DND-41 (cell line): ENCODE results near the gene PLAGL2.

ENCODE experiments used
- ATAC-seq: fragments of 200-7000 bp; cut with Tn5 transposase; 3 replicates; pipeline ENCODE4 v1.9.1; 2021; ENCODE audit warnings: low read depth; ENCODE audit not compliant: insufficient read depth
- DNase-seq: peaks from one replicate; pipeline ENCODE4 v3.0.0-alpha.2; 2020
- H2AFZ ChIP-seq: 2 replicates; pipeline ENCODE4 v1.6.0; 2012; ENCODE audit warnings: low read depth, low read length
- H3K27ac ChIP-seq: 2 replicates; pipeline ENCODE4 v1.5.1; 2012; ENCODE audit warnings: low read length, inconsistent platforms
- H3K27me3 ChIP-seq: fragments of 200-600 bp; sonication (generic); 2 replicates; pipeline ENCODE4 v1.6.0; 2012; ENCODE audit warnings: low read length, mild to moderate bottlenecking, inconsistent platforms; ENCODE audit not compliant: insufficient read depth, poor library complexity
- H3K36me3 ChIP-seq: 2 replicates; pipeline ENCODE4 v1.5.1; 2012; ENCODE audit warnings: low read length, inconsistent platforms; ENCODE audit not compliant: insufficient read depth
- H3K4me1 ChIP-seq: 2 replicates; pipeline ENCODE4 v1.5.1; 2012; ENCODE audit warnings: mild to moderate bottlenecking, low read length; ENCODE audit not compliant: insufficient read depth
- H3K4me2 ChIP-seq: 2 replicates; pipeline ENCODE4 v1.6.0; 2012; ENCODE audit warnings: mild to moderate bottlenecking, moderate library complexity, low read length, inconsistent platforms; ENCODE audit not compliant: insufficient read depth
- H3K4me3 ChIP-seq, 2 experiments: fragments of 200-600 bp in 1 of 2; shearing (Covaris generic) in 1 of 2; 2 replicates each; pipeline ENCODE4 v1.5.1; 2012 to 2016; ENCODE audit warnings: inconsistent platforms in 2 of 2, low read length in 2 of 2, mild to moderate bottlenecking in 2 of 2, low read depth in 1 of 2, moderate library complexity in 1 of 2
- H3K79me2 ChIP-seq: 2 replicates; pipeline ENCODE4 v1.6.0; 2012; ENCODE audit warnings: low read length, inconsistent platforms; ENCODE audit not compliant: insufficient read depth
- H3K9ac ChIP-seq: 2 replicates; pipeline ENCODE4 v1.6.0; 2012; ENCODE audit warnings: low read depth, mild to moderate bottlenecking, inconsistent platforms, low read length, moderate library complexity
- H3K9me3 ChIP-seq: 2 replicates; pipeline ENCODE4 v1.5.1; 2012; ENCODE audit warnings: low read length, moderate library complexity, mild to moderate bottlenecking, inconsistent platforms; ENCODE audit not compliant: insufficient read depth, severe bottlenecking
- H4K20me1 ChIP-seq: 2 replicates; pipeline ENCODE4 v1.6.0; 2012; ENCODE audit warnings: low read length; ENCODE audit not compliant: insufficient read depth
- CTCF ChIP-seq: IDR thresholded peaks from 2 replicates; pipeline ENCODE4 v1.5.1; 2012; ENCODE audit warnings: borderline replicate concordance, low read length, moderate library complexity, mild to moderate bottlenecking; ENCODE audit not compliant: poor library complexity, severe bottlenecking; ENCODE audit errors: extremely low read depth
- EZH2 ChIP-seq: IDR thresholded peaks from 3 replicates; pipeline ENCODE4 v1.6.1; 2012; ENCODE audit warnings: borderline replicate concordance, low read depth, mild to moderate bottlenecking, moderate library complexity, low read length, inconsistent platforms; ENCODE audit not compliant: severe bottlenecking

PLAGL2 gene

DNA sequence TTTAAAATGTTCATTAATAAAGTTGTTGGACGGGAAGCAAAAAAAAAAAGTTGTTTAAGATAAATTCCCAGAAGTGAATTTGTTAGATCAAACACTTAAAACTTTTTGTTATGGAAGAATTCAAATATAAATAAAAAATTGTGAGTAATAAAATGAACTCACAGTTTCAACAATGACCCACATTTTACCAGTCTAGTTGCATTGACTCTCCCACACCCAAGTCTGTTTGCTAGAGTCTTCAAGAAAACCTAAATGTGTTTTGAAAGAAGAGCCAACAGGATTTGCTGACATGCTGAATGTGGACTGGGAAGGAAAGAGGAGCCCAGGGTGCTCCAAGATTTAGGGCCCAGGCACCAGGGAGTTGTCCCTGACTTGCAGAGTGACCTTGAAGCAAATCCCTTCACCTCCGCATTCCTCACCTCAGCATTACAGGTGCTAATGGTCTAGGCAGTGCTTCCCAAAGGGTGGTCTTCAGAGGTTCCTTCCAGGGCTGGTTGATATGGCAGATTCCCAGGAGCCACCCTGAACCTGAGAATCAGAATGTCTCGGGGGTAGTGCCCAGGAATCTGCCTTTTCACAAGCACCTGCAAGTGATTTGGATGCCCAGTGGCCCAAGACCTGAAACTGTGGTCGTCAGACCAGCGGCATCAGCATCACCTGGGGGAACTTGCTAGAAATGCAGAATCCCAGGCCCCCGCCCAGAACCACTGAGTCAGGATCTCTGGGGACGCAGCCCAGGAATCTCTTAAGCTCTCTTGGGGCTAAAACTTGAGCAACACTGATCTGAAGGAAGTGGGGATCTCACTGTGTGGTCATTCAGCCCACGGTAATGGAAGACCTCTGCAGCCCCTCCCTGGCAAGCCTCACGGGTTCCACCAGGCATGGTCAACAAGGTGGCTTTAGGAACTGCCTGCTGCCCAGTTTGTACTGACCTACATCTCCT, 31.2 kb upstream of the PLAGL2 start:
- ATAC-seq (no peak), DNase-seq (no peak)
- H4K20me1 ChIP-seq: peaks cover 4% of the 10 kb centered on the region; the same call in 1 of the 2 replicates
- no peak overlapping the region for H3K4me2 ChIP-seq
- H3K4me1 ChIP-seq: no peaks in the 10 kb centered on the region
- no peak overlapping the region for H3K4me3 ChIP-seq
- H3K9me3 ChIP-seq: no peaks in the 10 kb centered on the region
- TF ChIP-seq CTCF: no peak
- TF ChIP-seq EZH2: no peak
- no peak overlapping the region for H3K27ac ChIP-seq
- H3K9ac ChIP-seq: no peak overlapping the region
- H3K36me3 ChIP-seq: peaks cover 25% of the 10 kb centered on the region
- no peak overlapping the region for H2AFZ ChIP-seq
- no peaks in the 10 kb centered on the region for H3K79me2 ChIP-seq
- H3K27me3 ChIP-seq: no peaks in the 10 kb centered on the region

GRCh38 chr20:32237419-32237818, 29.9 kb upstream of the PLAGL2 start:
- no peaks in the 10 kb centered on the region for H3K9me3 ChIP-seq
- H3K4me3 ChIP-seq: no peak overlapping the region
- no peak overlapping the region for H2AFZ ChIP-seq
- peaks cover 38% of the 10 kb centered on the region for H3K36me3 ChIP-seq
- peaks cover 4% of the 10 kb centered on the region; the same call in 1 of the 2 replicates for H4K20me1 ChIP-seq
- no peak for TF ChIP-seq CTCF
- no peak for TF ChIP-seq EZH2
- H3K4me1 ChIP-seq: no peaks in the 10 kb centered on the region
- no peak overlapping the region for H3K9ac ChIP-seq
- H3K27me3 ChIP-seq: no peaks in the 10 kb centered on the region
- no peaks in the 10 kb centered on the region for H3K79me2 ChIP-seq
- no peak; the same call in 2 of the 3 replicates for ATAC-seq
- H3K4me2 ChIP-seq: no peak overlapping the region
- H3K27ac ChIP-seq: no peak overlapping the region
- no peak for DNase-seq

DNA sequence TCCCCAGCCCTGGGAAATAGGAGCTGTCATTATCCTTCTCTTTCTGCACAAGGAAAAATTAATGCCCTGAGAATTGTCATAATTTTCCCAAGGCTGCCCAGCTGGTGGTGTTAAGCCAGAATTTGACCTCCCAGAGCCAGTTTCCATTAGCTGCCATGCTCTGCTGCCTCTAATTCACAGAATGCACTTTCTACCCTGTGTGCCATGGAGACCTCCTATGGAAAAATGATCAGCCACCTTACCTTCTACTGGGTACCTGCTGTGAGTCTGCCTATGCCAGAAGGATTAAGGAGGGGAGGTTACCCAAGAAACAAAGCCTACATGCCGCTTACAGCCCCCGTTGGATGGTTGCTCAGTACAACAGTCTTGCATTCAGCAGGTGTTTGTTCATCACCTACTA, 29.3 kb upstream of the PLAGL2 start:
- Histone ChIP-seq H3K9me3 (no peaks in the 10 kb centered on the region), H3K4me3 (no peak overlapping the region), H3K4me1 (no peaks in the 10 kb centered on the region), H4K20me1 (peaks cover 4% of the 10 kb centered on the region; the same call in 1 of the 2 replicates), H3K36me3 (peaks cover 44% of the 10 kb centered on the region), H2AFZ (no peak overlapping the region), H3K4me2 (no peak overlapping the region), H3K27ac (no peak overlapping the region), H3K9ac (no peak overlapping the region), H3K27me3 (no peaks in the 10 kb centered on the region), H3K79me2 (no peaks in the 10 kb centered on the region)
- no peak for ATAC-seq
- DNase-seq: no peak
- TF ChIP-seq CTCF (no peak), EZH2 (no peak)
